H1 (cell line): Measurements from ENCODE around the gene UBN1. TPM values are rescaled to one million over a fixed set of nuclear protein-coding genes. Genes with fewer than 3 reads are reported as not detected.
A peak's percentile ranks its signal among the peaks of the same experiment; 100 is the strongest.

ENCODE experiments used
- CTCF ChIA-PET: fragments of 300-600 bp; sonication (Branson Sonifier 250); formaldehyde crosslinking; loops from one replicate; lab custom pipeline; 2021; ENCODE audit not compliant: partially characterized antibody; lab: Charles Lee
- POLR2A ChIA-PET: fragments of 300-600 bp; sonication (Branson Sonifier 250); formaldehyde crosslinking; loops from one replicate; lab custom pipeline; 2021; ENCODE audit warnings: inconsistent platforms; ENCODE audit not compliant: partially characterized antibody; lab: Charles Lee
- DNase-seq, 2 experiments: peaks; one replicate each; pipeline versions ENCODE4 v3.0.0 to v3.0.0-alpha.2; 2010 to 2022; ENCODE audit warnings: low spot score in 2 of 2, low read depth in 1 of 2, mixed read lengths in 1 of 2
- FAIRE-seq: peaks from 2 replicates; lab custom pipeline; 2011; peaks lifted over from hg19 to GRCh38; lab: Jason Lieb, UNC
- H2AFZ ChIP-seq: 2 replicates; pipeline ENCODE4 v1.8.1; 2012; ENCODE audit warnings: low read length, inconsistent platforms
- H2AK5ac ChIP-seq: 2 replicates; pipeline ENCODE4 v1.6.1; 2013; ENCODE audit warnings: low read depth, low read length
- H2BK120ac ChIP-seq: replicated peaks from 2 replicates; pipeline ENCODE3; 2013; ENCODE audit warnings: low read depth, low read length, inconsistent platforms
- H2BK12ac ChIP-seq: 2 replicates; pipeline ENCODE4 v1.6.1; 2013; ENCODE audit warnings: low read depth, low read length
- H2BK15ac ChIP-seq: 2 replicates; pipeline ENCODE4 v1.6.1; 2013; ENCODE audit warnings: low read length
- H2BK20ac ChIP-seq: 2 replicates; pipeline ENCODE4 v1.6.1; 2013; ENCODE audit warnings: low read length
- H2BK5ac ChIP-seq: 2 replicates; pipeline ENCODE4 v1.6.1; 2013; ENCODE audit warnings: low read depth, low read length
- H3K14ac ChIP-seq: 2 replicates; pipeline ENCODE4 v1.6.1; 2013; ENCODE audit warnings: inconsistent platforms; ENCODE audit not compliant: insufficient read length
- H3K18ac ChIP-seq: 2 replicates; pipeline ENCODE4 v1.6.1; 2013; ENCODE audit warnings: low read length; ENCODE audit errors: extremely low read depth
- H3K23ac ChIP-seq: 2 replicates; pipeline ENCODE4 v1.6.1; 2013; ENCODE audit warnings: inconsistent platforms; ENCODE audit not compliant: insufficient read length
- H3K23me2 ChIP-seq: 2 replicates; pipeline ENCODE4 v1.6.1; 2013; ENCODE audit warnings: low read depth, low read length
- H3K27ac ChIP-seq: 2 replicates; pipeline ENCODE4 v1.6.1; 2011; ENCODE audit warnings: low read depth, low read length, inconsistent platforms
- H3K27me3 ChIP-seq, 4 experiments: replicated peaks in 1 of 4; 1 replicate in 1 of 4; 2 replicates in 3 of 4; pipeline versions ENCODE4 v1.6.1 to v1.8.1; 2011 to 2013; ENCODE audit warnings: low read length in 3 of 4, mild to moderate bottlenecking in 3 of 4, inconsistent platforms in 2 of 4, mixed read lengths in 2 of 4, moderate library complexity in 1 of 4; ENCODE audit not compliant: control insufficient read depth in 3 of 4, insufficient read depth in 3 of 4; ENCODE audit errors: extremely low read depth in 1 of 4
- H3K36me3 ChIP-seq, 4 experiments: 2 replicates each; pipeline versions ENCODE4 v1.6.1 to v1.8.1; 2011 to 2013; ENCODE audit warnings: mild to moderate bottlenecking in 4 of 4, low read length in 3 of 4, moderate library complexity in 2 of 4, control low read depth in 1 of 4, inconsistent platforms in 1 of 4; ENCODE audit not compliant: insufficient read depth in 4 of 4, control insufficient read depth in 2 of 4
- H3K4ac ChIP-seq: replicated peaks from 2 replicates; pipeline ENCODE3; 2013; ENCODE audit warnings: low read length, low read depth, mixed read lengths, inconsistent platforms; ENCODE audit not compliant: insufficient read length
- H3K4me1 ChIP-seq, 4 experiments: replicated peaks in 1 of 4; 1 replicate in 1 of 4; 2 replicates in 3 of 4; pipeline versions ENCODE4 v1.6.1 to v1.8.1; 2011 to 2013; ENCODE audit warnings: low read length in 3 of 4, inconsistent platforms in 2 of 4, mixed read lengths in 1 of 4; ENCODE audit not compliant: insufficient read depth in 4 of 4, control insufficient read depth in 3 of 4
- H3K4me2 ChIP-seq, 2 experiments: 2 replicates each; pipeline versions ENCODE4 v1.6.1 to v1.8.1; 2011 to 2013; ENCODE audit warnings: low read depth in 2 of 2, low read length in 2 of 2, control low read depth in 1 of 2, inconsistent platforms in 1 of 2, mild to moderate bottlenecking in 1 of 2; ENCODE audit not compliant: insufficient read depth in 1 of 2
- H3K4me3 ChIP-seq, 4 experiments: fragments of 200-600, 300-600 bp in 1 of 4; sonication (generic), shearing (Covaris generic), sonication (Bioruptor Twin) in 1 of 4; 2 replicates each; pipeline versions ENCODE4 v1.5.1 to v1.8.1; 2011 to 2016; ENCODE audit warnings: low read length in 4 of 4, low read depth in 3 of 4, control low read depth in 2 of 4, inconsistent platforms in 2 of 4, mild to moderate bottlenecking in 2 of 4, mixed read lengths in 1 of 4, moderate library complexity in 1 of 4; ENCODE audit not compliant: insufficient read depth in 2 of 4; ENCODE audit errors: extremely low read depth in 1 of 4
- H3K56ac ChIP-seq: replicated peaks from 2 replicates; pipeline ENCODE3; 2013; ENCODE audit warnings: low read depth, mild to moderate bottlenecking, mixed read lengths, low read length, inconsistent platforms; ENCODE audit not compliant: insufficient read length
- H3K79me1 ChIP-seq: 2 replicates; pipeline ENCODE4 v1.6.1; 2013; ENCODE audit warnings: low read depth, low read length, control low read depth
- H3K79me2 ChIP-seq, 2 experiments: 2 replicates each; pipeline versions ENCODE4 v1.6.1 to v1.8.1; 2012 to 2013; ENCODE audit warnings: low read length in 2 of 2, mild to moderate bottlenecking in 2 of 2, inconsistent platforms in 1 of 2; ENCODE audit not compliant: insufficient read depth in 2 of 2, control insufficient read depth in 1 of 2
- H3K9ac ChIP-seq, 4 experiments: replicated peaks in 1 of 4; 1 replicate in 1 of 4; 2 replicates in 3 of 4; pipeline versions ENCODE4 v1.6.1 to v1.8.1; 2011 to 2013; ENCODE audit warnings: low read depth in 3 of 4, low read length in 3 of 4, control low read depth in 2 of 4, mild to moderate bottlenecking in 2 of 4, moderate library complexity in 2 of 4, inconsistent platforms in 1 of 4; ENCODE audit errors: extremely low read depth in 1 of 4
- H3K9me3 ChIP-seq, 2 experiments: 2 replicates each; pipeline versions ENCODE4 v1.6.1 to v1.8.1; 2012 to 2013; ENCODE audit warnings: mild to moderate bottlenecking in 2 of 2, moderate library complexity in 2 of 2, control low read depth in 1 of 2, inconsistent platforms in 1 of 2, low read depth in 1 of 2, low read length in 1 of 2, mixed read lengths in 1 of 2; ENCODE audit not compliant: insufficient read depth in 2 of 2
- H4K20me1 ChIP-seq, 2 experiments: replicated peaks in 1 of 2; 2 replicates each; pipeline versions ENCODE3 to v1.8.1; 2011 to 2013; ENCODE audit warnings: inconsistent platforms in 2 of 2, low read length in 2 of 2, mild to moderate bottlenecking in 1 of 2; ENCODE audit not compliant: insufficient read depth in 2 of 2, control insufficient read depth in 1 of 2
- H4K5ac ChIP-seq: 2 replicates; pipeline ENCODE4 v1.6.1; 2013; ENCODE audit warnings: low read length, low read depth, mixed read lengths, inconsistent platforms; ENCODE audit not compliant: insufficient read length
- H4K8ac ChIP-seq: 2 replicates; pipeline ENCODE4 v1.8.0; 2013; ENCODE audit warnings: mild to moderate bottlenecking, moderate library complexity, low read length, inconsistent platforms; ENCODE audit not compliant: insufficient read depth; ENCODE audit errors: extremely low read depth
- H4K91ac ChIP-seq: replicated peaks from 2 replicates; pipeline ENCODE3; 2013; ENCODE audit warnings: low read length, mixed read lengths, inconsistent platforms; ENCODE audit not compliant: insufficient read length
- JUND ChIP-seq: IDR thresholded peaks from 2 replicates; pipeline ENCODE4 v1.6.1; 2011; ENCODE audit warnings: mild to moderate bottlenecking, improper control_type of control experiment, low read length
- KDM1A ChIP-seq: fragments of 200-600, 300-600 bp; sonication (generic); IDR thresholded peaks from 2 replicates; pipeline ENCODE4 v1.7.1; 2016; ENCODE audit warnings: mild to moderate bottlenecking, low read length, borderline replicate concordance
- PHF8 ChIP-seq: fragments of 200-600 bp; sonication (generic); conservative IDR thresholded peaks from 2 replicates; pipeline ENCODE4 v1.7.1; 2012; ENCODE audit warnings: low read depth, mild to moderate bottlenecking, inconsistent platforms, low read length, moderate library complexity
- POLR2AphosphoS5 ChIP-seq: IDR thresholded peaks from 2 replicates; pipeline ENCODE4 v1.6.1; 2011; ENCODE audit warnings: low read depth, low read length
- RAD21 ChIP-seq, 2 experiments: IDR thresholded peaks in 1 of 2; conservative IDR thresholded peaks in 1 of 2; 2 replicates each; pipeline ENCODE4 v1.6.1; 2011; ENCODE audit warnings: low read depth in 2 of 2, low read length in 2 of 2, improper control_type of control experiment in 1 of 2, inconsistent platforms in 1 of 2, mild to moderate bottlenecking in 1 of 2, moderate library complexity in 1 of 2
- RBBP5 ChIP-seq: IDR thresholded peaks from 2 replicates; pipeline ENCODE4 v1.7.1; 2012; ENCODE audit warnings: low read depth, mild to moderate bottlenecking, inconsistent platforms, low read length, moderate library complexity, borderline replicate concordance
- TAF1 ChIP-seq: IDR thresholded peaks from 2 replicates; pipeline ENCODE4 v1.6.1; 2011; ENCODE audit warnings: mild to moderate bottlenecking, low read depth, low read length
- TAF7 ChIP-seq: optimal IDR thresholded peaks from 2 replicates; pipeline ENCODE3; 2011; ENCODE audit warnings: low read depth, mild to moderate bottlenecking, inconsistent platforms, low read length, moderate library complexity, borderline replicate concordance
- WGBS, 2 experiments: shearing (Covaris generic) in 1 of 2; methylation state at CpG; one replicate each; pipeline versions ENCODE4 v1.1.6 to v1.1.7; 2013 to 2015; ENCODE audit warnings: low lambda C conversion rate in 2 of 2, mixed read lengths in 2 of 2, inconsistent platforms in 1 of 2, low coverage in 1 of 2, missing lambda C conversion rate in 1 of 2; ENCODE audit not compliant: insufficient replicate concordance in 2 of 2, insufficient coverage in 1 of 2, insufficient read length in 1 of 2; ENCODE audit errors: extremely low coverage in 1 of 2, missing lambda C conversion rate in 1 of 2; 5-methylcytosine and 5-hydroxymethylcytosine counted together
- polyA plus RNA-seq, 7 experiments: library from polyadenylated mRNA; depleted of rRNA in 3 of 7; stranded (reverse) in 5 of 7; unstranded in 2 of 7; fragments of >200 nt in 5 of 7; fragments of 200-250 nt in 2 of 7; gene quantifications; 1 replicate in 5 of 7; 2 replicates in 1 of 7; 4 replicates in 1 of 7; pipeline versions ENCODE4 v1.2.1 to v1.2.3, GENCODE V29; 2011 to 2013; ENCODE audit warnings: missing spikeins in 2 of 7, mixed read lengths in 2 of 7
- total RNA-seq: library from RNA; stranded (reverse); fragmentation: NEBNext Ultra II Directional; extraction: Animal tissue kit (Norgen Biotek cat#: 25700); gene quantifications from 2 replicates; pipeline ENCODE4 v1.2.1, GENCODE V29; 2021
- TF ChIP-seq, protein P1 (sequence below), 3 experiments: IDR thresholded peaks; 1 replicate in 2 of 3; 2 replicates in 1 of 3; pipeline versions ENCODE4 v1.5.1 to v1.6.1; 2011; ENCODE audit warnings: low read length in 3 of 3, mild to moderate bottlenecking in 3 of 3, inconsistent platforms in 2 of 3, low read depth in 1 of 3, moderate library complexity in 1 of 3; ENCODE audit not compliant: insufficient read depth in 1 of 3; ENCODE audit errors: control extremely low read depth in 1 of 3

Gene UBN1
- total and polyA plus RNA-seq, 2 of the 8 experiments (the other 6 are each of a cell fraction or from before 2014, with no cell fraction given): 16.2 to 37.0 TPM

GRCh38 chr16:4892361-4893102 is 45.3 kb downstream of the UBN1 start:
- Histone ChIP-seq H3K79me1 (no peaks in the 10 kb centered on the region), H3K79me2 (no peaks in the 10 kb centered on the region), H3K23ac (no peak overlapping the region), H2BK15ac (no peak overlapping the region), H3K4me1 (no peaks in the 10 kb centered on the region), H3K23me2 (no peaks in the 10 kb centered on the region), H3K27me3 (no peaks in the 10 kb centered on the region), H2BK20ac (no peak overlapping the region), H2BK120ac (no peak overlapping the region), H4K91ac (no peak overlapping the region), H3K18ac (no peak overlapping the region), H3K36me3 (peaks cover 2 to 35% (median 17%) of the 10 kb centered on the region in 4 experiments; a peak in 5 of 8 replicates), H4K8ac (peak overlapping the region; percentile 46; the same call in 1 of the 2 replicates), H4K20me1 (peaks cover 0 to 3% of the 10 kb centered on the region in 2 experiments), H3K56ac (no peak overlapping the region), H2AK5ac (no peak overlapping the region), H3K4me2 (no peak overlapping the region), H2AFZ (no peak overlapping the region), H2BK5ac (no peak overlapping the region), H2BK12ac (no peak overlapping the region), H3K4me3 (no peak overlapping the region), H4K5ac (no peak overlapping the region), H3K9me3 (no peaks in the 10 kb centered on the region), H3K4ac (no peak overlapping the region), H3K9ac (no peak overlapping the region), H3K27ac (no peak overlapping the region), H3K14ac (no peak overlapping the region)
- ChIA-PET POLR2A (interaction anchor here (0.7 to 2.3 kb wide), 5 partner anchors 8 to 154 kb away, joined by 3 to 10 read pairs (median 3); no protein-coding TSS in a partner anchor), CTCF (interaction anchor here (1.5 to 3.5 kb wide), 2 partner anchors 10 to 64 kb away, joined by 4 to 15 read pairs; no protein-coding TSS in a partner anchor)
- DNase-seq: no peak
- FAIRE-seq: no peak
- WGBS, 2 experiments: 90% methylated on average over 23 of the region's 23 CpGs; no CpG with 5 or more reads in 1 of the 2 experiments
- TF ChIP-seq TAF7 (no peak), RBBP5 (no peak), KDM1A (no peak), TAF1 (no peak), POLR2AphosphoS5 (no peak), PHF8 (no peak), RAD21 (IDR thresholded peaks at IDR 0.05 in 1 of 2, conservative IDR thresholded peaks at IDR 0.05 in 1 of 2; ENCODE audit: low read depth in 2 of 2, low read length in 2 of 2) (no peak), JUND (no peak)
- TF ChIP-seq, protein P1, sequence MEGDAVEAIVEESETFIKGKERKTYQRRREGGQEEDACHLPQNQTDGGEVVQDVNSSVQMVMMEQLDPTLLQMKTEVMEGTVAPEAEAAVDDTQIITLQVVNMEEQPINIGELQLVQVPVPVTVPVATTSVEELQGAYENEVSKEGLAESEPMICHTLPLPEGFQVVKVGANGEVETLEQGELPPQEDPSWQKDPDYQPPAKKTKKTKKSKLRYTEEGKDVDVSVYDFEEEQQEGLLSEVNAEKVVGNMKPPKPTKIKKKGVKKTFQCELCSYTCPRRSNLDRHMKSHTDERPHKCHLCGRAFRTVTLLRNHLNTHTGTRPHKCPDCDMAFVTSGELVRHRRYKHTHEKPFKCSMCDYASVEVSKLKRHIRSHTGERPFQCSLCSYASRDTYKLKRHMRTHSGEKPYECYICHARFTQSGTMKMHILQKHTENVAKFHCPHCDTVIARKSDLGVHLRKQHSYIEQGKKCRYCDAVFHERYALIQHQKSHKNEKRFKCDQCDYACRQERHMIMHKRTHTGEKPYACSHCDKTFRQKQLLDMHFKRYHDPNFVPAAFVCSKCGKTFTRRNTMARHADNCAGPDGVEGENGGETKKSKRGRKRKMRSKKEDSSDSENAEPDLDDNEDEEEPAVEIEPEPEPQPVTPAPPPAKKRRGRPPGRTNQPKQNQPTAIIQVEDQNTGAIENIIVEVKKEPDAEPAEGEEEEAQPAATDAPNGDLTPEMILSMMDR (IDR thresholded peaks at IDR 0.05; ENCODE audit: control extremely low read depth in 1 of 3, insufficient read depth in 1 of 3, low read depth in 1 of 3, low read length in 3 of 3): no peak
